Spleen (tissue), 11 donors: ENCODE results near the gene LARP4B. TPM values are rescaled to one million over a fixed set of nuclear protein-coding genes. Genes with fewer than 3 reads are reported as not detected.

Experiments
- DNase-seq: peaks from one replicate; pipeline ENCODE4 v3.0.0-alpha.2; 2020
- H3K27ac ChIP-seq, 8 donors: fragments of 200-600 bp; sonication (generic) in 7 of 8; 1 replicate in 4 of 8; 2 replicates in 4 of 8; pipeline versions ENCODE4 v1.5.0 to v1.8.0; 2016 to 2021; ENCODE audit warnings: inconsistent platforms in 4 of 8, mild to moderate bottlenecking in 4 of 8, moderate library complexity in 1 of 8
- H3K27me3 ChIP-seq, 7 donors: fragments of 200-600 bp; sonication (generic) in 6 of 7; replicated peaks in 1 of 7; 1 replicate in 4 of 7; 2 replicates in 3 of 7; pipeline versions ENCODE4 v1.5.0 to v1.8.0; 2016 to 2021; ENCODE audit warnings: inconsistent platforms in 3 of 7, mild to moderate bottlenecking in 1 of 7
- H3K36me3 ChIP-seq, 6 donors: fragments of 200-600 bp; sonication (generic) in 5 of 6; 1 replicate in 4 of 6; 2 replicates in 2 of 6; pipeline versions ENCODE4 v1.5.0 to v1.8.0; 2016 to 2021; ENCODE audit warnings: inconsistent platforms in 2 of 6
- H3K4me1 ChIP-seq, 6 donors: fragments of 200-600 bp; sonication (generic) in 5 of 6; 1 replicate in 3 of 6; 2 replicates in 3 of 6; pipeline versions ENCODE4 v1.5.0 to v1.8.0; 2016 to 2021; ENCODE audit warnings: inconsistent platforms in 3 of 6
- H3K4me3 ChIP-seq, 8 donors: fragments of 200-600 bp; sonication (generic) in 7 of 8; 1 replicate in 4 of 8; 2 replicates in 4 of 8; pipeline versions ENCODE4 v1.5.0 to v1.8.0; 2016 to 2021; ENCODE audit warnings: inconsistent platforms in 4 of 8, mild to moderate bottlenecking in 4 of 8, moderate library complexity in 2 of 8
- H3K9me3 ChIP-seq, 8 donors: fragments of 200-600 bp; sonication (generic) in 7 of 8; 1 replicate in 4 of 8; 2 replicates in 4 of 8; pipeline versions ENCODE4 v1.5.0 to v1.8.0; 2016 to 2021; ENCODE audit warnings: inconsistent platforms in 4 of 8
- CTCF ChIP-seq, 11 experiments: fragments of 200-600 bp in 7 of 11; fragments of 450-650 bp in 4 of 11; sonication (generic) in 4 of 11; IDR thresholded peaks in 8 of 11; conservative IDR thresholded peaks in 3 of 11; 1 replicate in 7 of 11; 2 replicates in 4 of 11; pipeline versions ENCODE4 v1.4.0 to v1.8.0; 2016 to 2021; ENCODE audit warnings: antibody characterized with exemption in 11 of 11, inconsistent platforms in 4 of 11, mild to moderate bottlenecking in 1 of 11
- POLR2A ChIP-seq, 3 donors: fragments of 450-650 bp; IDR thresholded peaks; one replicate each; pipeline ENCODE4 v1.5.1; 2017; ENCODE audit warnings: antibody characterized with exemption in 3 of 3, mild to moderate bottlenecking in 1 of 3
- POLR2AphosphoS5 ChIP-seq, 3 donors: sonication (generic); formaldehyde crosslinking; IDR thresholded peaks; one replicate each; pipeline ENCODE4 v1.5.1; 2017; ENCODE audit warnings: antibody characterized with exemption in 3 of 3
- WGBS, 5 donors: extraction: QIAGEN DNeasy Blood & Tissue Kit in 3 of 5; methylation state at CpG; one replicate each; pipeline versions ENCODE4 v1.1.5 to v1.1.7; 2013 to 2018; 5-methylcytosine and 5-hydroxymethylcytosine counted together
- intact Hi-C: fragments of 100-400 bp; cut with DNase I; formaldehyde crosslinking; loops from one replicate; pipeline ENCODE4 v1.15.0; 2023; ENCODE audit warnings: low total_unique reads
- polyA plus RNA-seq, 3 donors: library from polyadenylated mRNA; stranded (reverse); fragments of 200-250 nt; gene quantifications; one replicate each; pipeline ENCODE4 v1.2.1, GENCODE V29; 2013
- total RNA-seq, 7 donors: library from RNA; depleted of rRNA in 3 of 7; stranded (reverse); fragments of >200 nt in 3 of 7; fragmentation: NEBNext Ultra II Directional in 4 of 7; extraction: Animal tissue kit (Norgen Biotek cat#: 25700) in 4 of 7; gene quantifications; one replicate each; pipeline versions ENCODE4 v1.1.0 to v1.2.1, GENCODE V29; 2016 to 2021
- donor health status: healthy with polysubstance abuse.
- donor health status: DM: no; HTN: no; CAD: no; lungs with moderate emphysema.
- donor health status: DM: no; HTN: no; CAD: no.
- donor health status: Bipolar disorder and iron deficiency.
- donor health status: healthy.
- donor health status: DM: no; HTN: no; CAD: no.
- donor health status: DM: yes; HTN: yes; CAD: no.

Gene LARP4B
- total and polyA plus RNA-seq, 10 donors = 12.7 to 163 (median 88.7) TPM

GRCh38 chr10:819326-819725, 112.2 kb downstream of the LARP4B start:
- 81 to 92% (median 88%) methylated on average over 9 of the region's 9 CpGs for WGBS, 5 donors
- no peaks in the 10 kb centered on the region for H3K9me3 ChIP-seq
- no peaks in the 10 kb centered on the region for H3K27me3 ChIP-seq
- peaks cover 0 to 60% (median 29%) of the 10 kb centered on the region in 6 donors for H3K4me1 ChIP-seq
- intact Hi-C loops = no loop called here
- no peak for DNase-seq
- no peak overlapping the region for H3K4me3 ChIP-seq
- TF ChIP-seq POLR2AphosphoS5 (IDR thresholded peaks at IDR 0.05) (no peak), POLR2A (IDR thresholded peaks at IDR 0.05) (no peak), CTCF (IDR thresholded peaks at IDR 0.05 in 8 of 11, conservative IDR thresholded peaks at IDR 0.05 in 3 of 11) (no peak)
- H3K36me3 ChIP-seq = peaks cover 0 to 100% (median 88%) of the 10 kb centered on the region in 6 donors
- peak overlapping the region in 5 of 8 donors; percentile 44 to 75 (median 63) for H3K27ac ChIP-seq

GRCh38 chr10:818526-819220, 112.8 kb downstream of the LARP4B start:
- Histone ChIP-seq H3K4me1 (peaks cover 0 to 54% (median 29%) of the 10 kb centered on the region in 6 donors), H3K9me3 (no peaks in the 10 kb centered on the region), H3K4me3 (no peak overlapping the region), H3K27ac (peak overlapping the region in 6 of 8 donors; percentile 44 to 75 (median 57)), H3K27me3 (no peaks in the 10 kb centered on the region), H3K36me3 (peaks cover 0 to 100% (median 88%) of the 10 kb centered on the region in 6 donors)
- DNase-seq = no peak
- intact Hi-C loops = no loop called here
- TF ChIP-seq CTCF (IDR thresholded peaks at IDR 0.05 in 8 of 11, conservative IDR thresholded peaks at IDR 0.05 in 3 of 11) (no peak), POLR2A (IDR thresholded peaks at IDR 0.05) (no peak), POLR2AphosphoS5 (IDR thresholded peaks at IDR 0.05) (no peak)
- WGBS, 5 donors = 57 to 68% (median 61%) methylated on average over 9 of the region's 9 CpGs

GRCh38 chr10:818010-818409, 113.5 kb downstream of the LARP4B start:
- TF ChIP-seq POLR2A (IDR thresholded peaks at IDR 0.05) (no peak), POLR2AphosphoS5 (IDR thresholded peaks at IDR 0.05) (no peak), CTCF (IDR thresholded peaks at IDR 0.05 in 8 of 11, conservative IDR thresholded peaks at IDR 0.05 in 3 of 11) (no peak)
- intact Hi-C loops = no loop called here
- Histone ChIP-seq H3K27me3 (no peaks in the 10 kb centered on the region), H3K4me3 (no peak overlapping the region), H3K36me3 (peaks cover 0 to 100% (median 87%) of the 10 kb centered on the region in 6 donors), H3K4me1 (peaks cover 0 to 47% (median 22%) of the 10 kb centered on the region in 6 donors), H3K27ac (peak overlapping the region in 5 of 8 donors; percentile 44 to 75 (median 63)), H3K9me3 (no peaks in the 10 kb centered on the region)
- DNase-seq = no peak
- 75 to 97% (median 87%) methylated on average over 2 of the region's 2 CpGs for WGBS, 5 donors

- Histone ChIP-seq H3K9me3 (no peaks in the 10 kb centered on the region), H3K4me1 (peaks cover 0 to 40% (median 16%) of the 10 kb centered on the region in 6 donors), H3K4me3 (no peak overlapping the region), H3K36me3 (peaks cover 0 to 100% (median 88%) of the 10 kb centered on the region in 6 donors), H3K27me3 (no peaks in the 10 kb centered on the region), H3K27ac (peak overlapping the region in 3 of 8 donors; percentile 63 to 75 (median 64))
- WGBS, 5 donors = 78 to 89% (median 83%) methylated on average over 6 of the region's 6 CpGs
- intact Hi-C loops = no loop called here
- no peak for DNase-seq
- TF ChIP-seq POLR2A (IDR thresholded peaks at IDR 0.05) (no peak), CTCF (IDR thresholded peaks at IDR 0.05 in 8 of 11, conservative IDR thresholded peaks at IDR 0.05 in 3 of 11) (no peak), POLR2AphosphoS5 (IDR thresholded peaks at IDR 0.05) (no peak)
Observed at GRCh38 chr10:817371-817770, 114.1 kb downstream of the LARP4B start.
